Panc1 (cell line): ENCODE data around the gene ATP2B1. TPM values are rescaled to one million over a fixed set of nuclear protein-coding genes. Genes with fewer than 3 reads are reported as not detected.

Experiments used
- ATAC-seq: fragments of 200-7000 bp; cut with Tn5 transposase; 2 replicates; pipeline ENCODE4 v1.9.1; 2020; ENCODE audit warnings: mild to moderate bottlenecking, moderate library complexity
- BruUV-seq: library from RNA; stranded (reverse); fragments of 400-500 nt; replicated peaks from 2 replicates; lab custom pipeline; 2021; lab: Mats Ljungman, UMichigan
- CTCF ChIA-PET: fragments of 300-600 bp; sonication (Branson Sonifier 250); formaldehyde crosslinking; loops from one replicate; lab custom pipeline; 2022; ENCODE audit warnings: antibody characterized with exemption; lab: Charles Lee
- POLR2A ChIA-PET: fragments of 300-600 bp; sonication (Branson Sonifier 250); formaldehyde crosslinking; loops from one replicate; lab custom pipeline; 2022; ENCODE audit warnings: antibody characterized with exemption; lab: Charles Lee
- DNase-seq: peaks from one replicate; pipeline ENCODE4 v3.0.0-alpha.2; 2010; ENCODE audit warnings: low read depth, low spot score
- H3K27ac ChIP-seq: 2 replicates; pipeline ENCODE4 v1.5.1; 2011; ENCODE audit warnings: mild to moderate bottlenecking, low read length, inconsistent platforms
- H3K27me3 ChIP-seq: fragments of 200-500 bp; sonication (Bioruptor generic); 2 replicates; pipeline ENCODE4 v1.6.0; 2014; ENCODE audit warnings: low read length, inconsistent platforms; ENCODE audit not compliant: control insufficient read depth, insufficient read depth
- H3K36me3 ChIP-seq: fragments of 200-500 bp; sonication (Bioruptor generic); 2 replicates; pipeline ENCODE4 v1.5.1; 2014; ENCODE audit warnings: inconsistent platforms, mild to moderate bottlenecking, low read length, moderate library complexity; ENCODE audit not compliant: control insufficient read depth, insufficient read depth
- H3K4me1 ChIP-seq: 2 replicates; pipeline ENCODE4 v1.5.1; 2011; ENCODE audit warnings: inconsistent platforms, mild to moderate bottlenecking, low read length, moderate library complexity; ENCODE audit not compliant: control insufficient read depth, insufficient read depth
- H3K4me3 ChIP-seq, 2 experiments: 2 replicates each; pipeline ENCODE4 v1.5.1; 2011 to 2012; ENCODE audit warnings: low read depth in 2 of 2, low read length in 2 of 2, mild to moderate bottlenecking in 2 of 2, inconsistent platforms in 1 of 2, moderate library complexity in 1 of 2
- H3K9me3 ChIP-seq: fragments of 200-500 bp; sonication (Bioruptor generic); 2 replicates; pipeline ENCODE4 v1.5.1; 2014; ENCODE audit warnings: low read depth, mild to moderate bottlenecking, inconsistent platforms, low read length, moderate library complexity; ENCODE audit not compliant: control insufficient read depth, insufficient read depth
- POLR2AphosphoS5 ChIP-seq: IDR thresholded peaks from 2 replicates; pipeline ENCODE4 v1.6.1; 2012; ENCODE audit warnings: mild to moderate bottlenecking, low read depth, low read length, moderate library complexity
- SIN3A ChIP-seq: IDR thresholded peaks from 2 replicates; pipeline ENCODE4 v1.6.1; 2012; ENCODE audit warnings: low read depth, mild to moderate bottlenecking, low read length, moderate library complexity, borderline replicate concordance; ENCODE audit not compliant: insufficient read depth
- TCF7L2 ChIP-seq: IDR thresholded peaks from 2 replicates; pipeline ENCODE4 v1.6.1; 2011; ENCODE audit warnings: mild to moderate bottlenecking, low read depth, low read length, inconsistent platforms
- in situ Hi-C: cut with HindIII; loops from 2 replicates; pipeline ENCODE4 v1.10.0; 2016; ENCODE audit warnings: low sequenced_read_pairs, low pct_unique_long_range_greater_than_20kb
- intact Hi-C: fragments of 100-400 bp; cut with micrococcal nuclease; formaldehyde crosslinking; loops from one replicate; pipeline ENCODE4 v1.10.0; 2022; ENCODE audit not compliant: unreplicated experiment
- total RNA-seq: library from RNA; stranded (reverse); gene quantifications from one replicate; pipeline ENCODE4 v1.2.1, GENCODE V29; 2021; ENCODE audit not compliant: unreplicated experiment
- TF ChIP-seq, protein P1 (sequence below): fragments of 450-650 bp; IDR thresholded peaks from 2 replicates; pipeline ENCODE4 v1.5.1; 2017; ENCODE audit warnings: mild to moderate bottlenecking
- TF ChIP-seq, protein P2 (sequence below), 2 experiments: IDR thresholded peaks; 2 replicates each; pipeline ENCODE4 v1.6.1; 2011 to 2012; ENCODE audit warnings: low read depth in 2 of 2, control low read depth in 1 of 2, low read length in 1 of 2, mild to moderate bottlenecking in 1 of 2, moderate library complexity in 1 of 2; ENCODE audit not compliant: insufficient read depth in 1 of 2

The ATP2B1 gene
- total RNA-seq, 1 experiment from 2014 or later = 64.5 TPM

DNA sequence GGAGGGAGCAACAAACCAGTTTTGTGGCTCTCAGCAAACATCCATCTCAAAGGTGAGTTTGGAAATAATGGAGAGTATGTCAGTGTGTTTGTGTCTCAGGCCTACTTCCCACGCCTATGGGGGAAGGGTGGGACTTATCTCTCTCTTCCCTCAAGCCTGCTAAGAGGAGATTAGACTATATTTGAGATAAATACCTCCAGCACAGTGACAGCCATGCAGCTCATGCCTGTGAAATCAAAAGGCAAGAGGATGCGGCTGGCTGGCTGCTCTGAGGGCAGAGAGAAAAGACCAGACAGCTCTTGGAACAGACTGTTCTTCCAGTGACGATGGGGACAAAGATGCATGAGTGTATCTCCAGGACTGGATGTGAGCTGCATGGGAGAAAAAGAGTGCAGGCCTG, 168.1 kb downstream of the ATP2B1 start:
- H3K27me3 ChIP-seq = no peaks in the 10 kb centered on the region
- in situ Hi-C loops (no loop called here), intact Hi-C loops (loop anchor here (5.0 to 10.0 kb wide), 3 partner anchors 167 to 1404 kb away; partner anchors contain the start of gene ATP2B1)
- ATAC-seq (no peak), DNase-seq (no peak)
- POLR2A ChIA-PET = no interaction called here
- TF ChIP-seq SIN3A (no peak), TCF7L2 (no peak), POLR2AphosphoS5 (no peak)
- TF ChIP-seq, protein P1, sequence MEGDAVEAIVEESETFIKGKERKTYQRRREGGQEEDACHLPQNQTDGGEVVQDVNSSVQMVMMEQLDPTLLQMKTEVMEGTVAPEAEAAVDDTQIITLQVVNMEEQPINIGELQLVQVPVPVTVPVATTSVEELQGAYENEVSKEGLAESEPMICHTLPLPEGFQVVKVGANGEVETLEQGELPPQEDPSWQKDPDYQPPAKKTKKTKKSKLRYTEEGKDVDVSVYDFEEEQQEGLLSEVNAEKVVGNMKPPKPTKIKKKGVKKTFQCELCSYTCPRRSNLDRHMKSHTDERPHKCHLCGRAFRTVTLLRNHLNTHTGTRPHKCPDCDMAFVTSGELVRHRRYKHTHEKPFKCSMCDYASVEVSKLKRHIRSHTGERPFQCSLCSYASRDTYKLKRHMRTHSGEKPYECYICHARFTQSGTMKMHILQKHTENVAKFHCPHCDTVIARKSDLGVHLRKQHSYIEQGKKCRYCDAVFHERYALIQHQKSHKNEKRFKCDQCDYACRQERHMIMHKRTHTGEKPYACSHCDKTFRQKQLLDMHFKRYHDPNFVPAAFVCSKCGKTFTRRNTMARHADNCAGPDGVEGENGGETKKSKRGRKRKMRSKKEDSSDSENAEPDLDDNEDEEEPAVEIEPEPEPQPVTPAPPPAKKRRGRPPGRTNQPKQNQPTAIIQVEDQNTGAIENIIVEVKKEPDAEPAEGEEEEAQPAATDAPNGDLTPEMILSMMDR = no peak
- TF ChIP-seq, protein P2, sequence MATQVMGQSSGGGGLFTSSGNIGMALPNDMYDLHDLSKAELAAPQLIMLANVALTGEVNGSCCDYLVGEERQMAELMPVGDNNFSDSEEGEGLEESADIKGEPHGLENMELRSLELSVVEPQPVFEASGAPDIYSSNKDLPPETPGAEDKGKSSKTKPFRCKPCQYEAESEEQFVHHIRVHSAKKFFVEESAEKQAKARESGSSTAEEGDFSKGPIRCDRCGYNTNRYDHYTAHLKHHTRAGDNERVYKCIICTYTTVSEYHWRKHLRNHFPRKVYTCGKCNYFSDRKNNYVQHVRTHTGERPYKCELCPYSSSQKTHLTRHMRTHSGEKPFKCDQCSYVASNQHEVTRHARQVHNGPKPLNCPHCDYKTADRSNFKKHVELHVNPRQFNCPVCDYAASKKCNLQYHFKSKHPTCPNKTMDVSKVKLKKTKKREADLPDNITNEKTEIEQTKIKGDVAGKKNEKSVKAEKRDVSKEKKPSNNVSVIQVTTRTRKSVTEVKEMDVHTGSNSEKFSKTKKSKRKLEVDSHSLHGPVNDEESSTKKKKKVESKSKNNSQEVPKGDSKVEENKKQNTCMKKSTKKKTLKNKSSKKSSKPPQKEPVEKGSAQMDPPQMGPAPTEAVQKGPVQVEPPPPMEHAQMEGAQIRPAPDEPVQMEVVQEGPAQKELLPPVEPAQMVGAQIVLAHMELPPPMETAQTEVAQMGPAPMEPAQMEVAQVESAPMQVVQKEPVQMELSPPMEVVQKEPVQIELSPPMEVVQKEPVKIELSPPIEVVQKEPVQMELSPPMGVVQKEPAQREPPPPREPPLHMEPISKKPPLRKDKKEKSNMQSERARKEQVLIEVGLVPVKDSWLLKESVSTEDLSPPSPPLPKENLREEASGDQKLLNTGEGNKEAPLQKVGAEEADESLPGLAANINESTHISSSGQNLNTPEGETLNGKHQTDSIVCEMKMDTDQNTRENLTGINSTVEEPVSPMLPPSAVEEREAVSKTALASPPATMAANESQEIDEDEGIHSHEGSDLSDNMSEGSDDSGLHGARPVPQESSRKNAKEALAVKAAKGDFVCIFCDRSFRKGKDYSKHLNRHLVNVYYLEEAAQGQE (IDR thresholded peaks at IDR 0.05; ENCODE audit: insufficient read depth in 1 of 2, low read depth in 2 of 2, low read length in 1 of 2) = no peak
- no peaks in the 10 kb centered on the region for H3K36me3 ChIP-seq
- H3K4me1 ChIP-seq = no peaks in the 10 kb centered on the region
- no TSS peak for BruUV-seq
- H3K4me3 ChIP-seq = no peak overlapping the region
- H3K27ac ChIP-seq = no peak overlapping the region
- CTCF ChIA-PET = no interaction called here
- H3K9me3 ChIP-seq = no peaks in the 10 kb centered on the region

DNA sequence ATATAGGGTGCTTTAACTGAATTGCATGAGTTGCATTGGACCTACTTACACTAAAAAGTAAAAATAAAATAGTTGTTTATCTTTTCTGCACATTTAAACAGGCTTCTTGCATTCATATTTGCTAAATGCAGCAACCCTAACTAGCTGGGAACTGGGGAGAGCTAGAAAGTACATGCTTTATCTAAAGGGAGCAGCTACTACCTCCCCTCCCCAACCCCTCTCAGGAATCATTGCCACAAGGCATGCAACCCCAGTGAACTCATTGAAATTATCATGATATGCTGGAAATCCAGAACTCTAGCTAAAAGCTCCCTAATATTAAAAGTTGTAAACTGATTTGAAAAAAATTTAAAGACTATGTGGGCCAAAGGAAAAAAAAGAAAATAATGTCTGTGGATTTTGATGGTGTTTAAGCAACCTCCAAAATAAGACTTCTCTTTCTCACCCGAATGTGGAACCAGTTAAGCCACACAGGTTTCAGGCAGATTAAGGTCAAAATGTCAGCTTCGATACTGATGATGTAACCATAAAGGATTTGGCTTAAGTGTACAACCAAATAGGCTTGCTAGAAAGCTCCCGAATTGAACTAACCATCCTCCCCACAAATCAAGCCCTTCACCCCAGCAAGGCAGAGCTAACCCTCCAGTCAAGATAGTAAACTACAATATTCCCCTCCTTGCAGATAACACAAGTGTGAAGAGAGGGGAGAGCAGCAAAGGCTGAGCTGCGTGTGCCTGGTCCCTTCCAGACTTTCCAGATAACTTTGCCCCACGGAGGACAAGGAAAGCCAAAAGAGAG, 169.0 kb downstream of the ATP2B1 start:
- ATAC-seq = no peak
- DNase-seq = no peak
- no peaks in the 10 kb centered on the region for H3K36me3 ChIP-seq
- TF ChIP-seq POLR2AphosphoS5 (no peak), SIN3A (no peak), TCF7L2 (no peak)
- TF ChIP-seq, protein P1 = no peak
- TF ChIP-seq, protein P2 (IDR thresholded peaks at IDR 0.05; ENCODE audit: insufficient read depth in 1 of 2, low read depth in 2 of 2, low read length in 1 of 2) = no peak
- intact Hi-C loops = loop anchor here (5.0 to 10.0 kb wide), 3 partner anchors 168 to 1405 kb away; partner anchors contain the start of gene ATP2B1
- H3K4me3 ChIP-seq = no peak overlapping the region
- H3K27ac ChIP-seq = no peak overlapping the region
- H3K9me3 ChIP-seq = no peaks in the 10 kb centered on the region
- POLR2A ChIA-PET = no interaction called here
- H3K4me1 ChIP-seq = no peaks in the 10 kb centered on the region
- BruUV-seq = no TSS peak
- H3K27me3 ChIP-seq = no peaks in the 10 kb centered on the region
- CTCF ChIA-PET = no interaction called here
- in situ Hi-C loops = no loop called here
